OCI-LY1 (cell line): ENCODE data around the gene NLRP1.

Experiments used
- EZH2 ChIP-seq: fragments of 200-600 bp; sonication (generic), shearing (Covaris generic); IDR thresholded peaks from 2 replicates; pipeline ENCODE4 v1.8.0; 2017; ENCODE audit warnings: borderline replicate concordance, mixed run types, mild to moderate bottlenecking, antibody characterized with exemption, low read length, moderate library complexity, mixed read lengths
- TF ChIP-seq, protein P1 (sequence below): fragments of 200-600 bp; sonication (generic), shearing (Covaris generic); IDR thresholded peaks from 2 replicates; pipeline ENCODE4 v1.5.1; 2017; ENCODE audit warnings: mild to moderate bottlenecking, antibody characterized with exemption, low read length, moderate library complexity, mixed read lengths

DNA sequence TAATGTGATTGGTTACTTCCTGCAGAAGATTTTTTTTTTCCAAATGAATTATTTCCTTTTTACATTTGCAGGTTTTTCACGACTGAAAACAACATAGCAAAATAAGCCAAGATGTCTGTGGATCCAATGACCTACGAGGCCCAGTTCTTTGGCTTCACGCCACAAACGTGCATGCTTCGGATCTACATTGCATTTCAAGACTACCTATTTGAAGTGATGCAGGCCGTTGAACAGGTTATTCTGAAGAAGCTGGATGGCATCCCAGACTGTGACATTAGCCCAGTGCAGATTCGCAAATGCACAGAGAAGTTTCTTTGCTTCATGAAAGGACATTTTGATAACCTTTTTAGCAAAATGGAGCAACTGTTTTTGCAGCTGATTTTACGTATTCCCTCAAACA, 95.6 kb downstream of the NLRP1 start:
- TF ChIP-seq, protein P1, sequence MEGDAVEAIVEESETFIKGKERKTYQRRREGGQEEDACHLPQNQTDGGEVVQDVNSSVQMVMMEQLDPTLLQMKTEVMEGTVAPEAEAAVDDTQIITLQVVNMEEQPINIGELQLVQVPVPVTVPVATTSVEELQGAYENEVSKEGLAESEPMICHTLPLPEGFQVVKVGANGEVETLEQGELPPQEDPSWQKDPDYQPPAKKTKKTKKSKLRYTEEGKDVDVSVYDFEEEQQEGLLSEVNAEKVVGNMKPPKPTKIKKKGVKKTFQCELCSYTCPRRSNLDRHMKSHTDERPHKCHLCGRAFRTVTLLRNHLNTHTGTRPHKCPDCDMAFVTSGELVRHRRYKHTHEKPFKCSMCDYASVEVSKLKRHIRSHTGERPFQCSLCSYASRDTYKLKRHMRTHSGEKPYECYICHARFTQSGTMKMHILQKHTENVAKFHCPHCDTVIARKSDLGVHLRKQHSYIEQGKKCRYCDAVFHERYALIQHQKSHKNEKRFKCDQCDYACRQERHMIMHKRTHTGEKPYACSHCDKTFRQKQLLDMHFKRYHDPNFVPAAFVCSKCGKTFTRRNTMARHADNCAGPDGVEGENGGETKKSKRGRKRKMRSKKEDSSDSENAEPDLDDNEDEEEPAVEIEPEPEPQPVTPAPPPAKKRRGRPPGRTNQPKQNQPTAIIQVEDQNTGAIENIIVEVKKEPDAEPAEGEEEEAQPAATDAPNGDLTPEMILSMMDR = no peak
- no peak for TF ChIP-seq EZH2
